Activated CD8-positive, alpha-beta memory T cell treated with anti-CD3 and anti-CD28 coated beads, Interleukin-2, amount 10 ng/mL, durations not matched to agents 7 days and 5 days (primary cell): Measurements from ENCODE around the gene SRSF2. TPM values are rescaled to one million over a fixed set of nuclear protein-coding genes. Genes with fewer than 3 reads are reported as not detected.

ENCODE experiments used
- ATAC-seq: fragments of 150-1000 bp; cut with Tn5 transposase; one replicate; pipeline ENCODE4 v1.10.0; 2021; ENCODE audit warnings: moderate library complexity
- CTCF ChIA-PET: fragments of 350-600 bp; sonication (Branson Sonifier 250); formaldehyde crosslinking; loops from one replicate; lab custom pipeline; 2021; ENCODE audit warnings: antibody characterized with exemption; lab: Charles Lee
- DNase-seq: peaks from one replicate; pipeline ENCODE4 v3.0.0-alpha.2; 2020
- H3K27ac Mint-ChIP-seq: one replicate; pipeline ENCODE4 v1.8.0; 2021; ENCODE audit warnings: mild to moderate bottlenecking, mixed read lengths
- H3K27me3 Mint-ChIP-seq: one replicate; pipeline ENCODE4 v1.8.0; 2021; ENCODE audit warnings: mixed read lengths
- H3K36me3 Mint-ChIP-seq: one replicate; pipeline ENCODE4 v1.8.0; 2021; ENCODE audit warnings: mild to moderate bottlenecking, mixed read lengths
- H3K4me1 Mint-ChIP-seq: one replicate; pipeline ENCODE4 v1.8.0; 2021; ENCODE audit warnings: mixed read lengths
- H3K4me3 Mint-ChIP-seq: one replicate; pipeline ENCODE4 v1.8.0; 2021; ENCODE audit warnings: mild to moderate bottlenecking, moderate library complexity, mixed read lengths
- H3K9me3 Mint-ChIP-seq: one replicate; pipeline ENCODE4 v1.8.0; 2022; ENCODE audit warnings: low read depth, mixed read lengths
- microRNA-seq: library from miRNA; unstranded; fragments of <30 nt; microRNA quantifications from one replicate; pipeline ENCODE4 v1.2.0, GENCODE V29; 2022
- total RNA-seq, 2 experiments: library from RNA; stranded (reverse); gene quantifications; one replicate each; pipeline ENCODE4 v1.2.3, GENCODE V29; 2021

Gene SRSF2
- total RNA-seq, 2 experiments from 2014 or later, result 443 to 471 TPM

GRCh38 chr17:76688165-76688622, 48.9 kb downstream of the SRSF2 start:
- ATAC-seq, result no peak
- no peaks in the 10 kb centered on the region for H3K27me3 Mint-ChIP-seq
- no peaks in the 10 kb centered on the region for H3K9me3 Mint-ChIP-seq
- no peak for DNase-seq
- no peak overlapping the region for H3K4me3 Mint-ChIP-seq
- CTCF ChIA-PET, result interaction anchor here (0.7 to 1.0 kb wide), 2 partner anchors 34 to 64 kb away, joined by 3 read pairs; no protein-coding TSS in a partner anchor
- no peak overlapping the region for H3K27ac Mint-ChIP-seq
- H3K36me3 Mint-ChIP-seq, result no peaks in the 10 kb centered on the region
- no peaks in the 10 kb centered on the region for H3K4me1 Mint-ChIP-seq

DNA sequence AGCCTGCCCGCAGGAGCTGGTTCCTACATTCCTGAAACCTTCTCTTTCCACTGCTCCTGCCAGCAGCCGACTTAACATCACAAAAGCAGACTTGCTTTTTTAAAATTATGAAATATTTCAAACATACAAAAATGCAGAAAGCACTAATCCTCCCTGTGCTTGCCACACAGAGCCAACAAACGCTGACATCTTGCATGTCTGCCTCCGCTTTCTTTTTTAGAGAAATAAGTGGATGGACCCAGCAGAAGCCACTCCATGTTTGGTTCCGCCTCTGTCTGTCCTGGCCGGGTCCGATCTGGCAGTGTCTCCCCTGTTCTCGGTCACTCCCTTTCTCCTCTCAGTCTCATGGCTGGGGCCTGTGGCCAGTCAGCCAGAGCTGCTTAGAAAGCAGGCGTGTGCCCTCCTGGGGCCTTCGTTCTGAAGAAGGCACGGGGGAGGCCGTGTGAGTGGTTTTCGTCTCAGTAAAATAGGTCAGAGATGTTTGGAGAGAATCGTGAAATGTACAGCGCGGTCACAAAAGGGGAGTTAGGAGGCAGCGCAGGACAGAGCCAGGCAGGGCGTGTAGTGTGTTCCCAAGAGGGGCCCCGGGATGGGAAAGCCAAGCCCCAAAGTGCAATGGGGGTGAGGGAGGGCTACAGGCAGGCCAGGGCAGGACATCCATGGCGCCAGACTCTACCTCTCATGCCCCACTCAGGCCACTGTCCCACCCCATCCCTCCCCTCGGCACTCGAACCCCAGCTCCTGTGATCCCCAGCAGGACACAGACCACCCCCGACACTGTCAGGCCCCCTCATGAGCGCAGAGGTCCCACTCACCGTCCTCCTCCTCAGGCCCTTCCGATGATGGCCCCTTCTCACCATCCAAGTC, 49.6 kb downstream of the SRSF2 start:
- H3K36me3 Mint-ChIP-seq, result no peaks in the 10 kb centered on the region
- ATAC-seq, result no peak
- no peaks in the 10 kb centered on the region for H3K9me3 Mint-ChIP-seq
- no peak overlapping the region for H3K27ac Mint-ChIP-seq
- CTCF ChIA-PET, result no interaction called here
- DNase-seq, result no peak
- H3K4me1 Mint-ChIP-seq, result peaks cover 3% of the 10 kb centered on the region
- H3K4me3 Mint-ChIP-seq, result no peak overlapping the region
- H3K27me3 Mint-ChIP-seq, result no peaks in the 10 kb centered on the region

- H3K27ac Mint-ChIP-seq, result no peak overlapping the region
- no peak for ATAC-seq
- H3K4me1 Mint-ChIP-seq, result peaks cover 8% of the 10 kb centered on the region
- CTCF ChIA-PET, result interaction anchor here (0.7 to 1.8 kb wide), 2 partner anchors 15 to 27 kb away, joined by 3 to 4 read pairs; no protein-coding TSS in a partner anchor
- H3K36me3 Mint-ChIP-seq, result no peaks in the 10 kb centered on the region
- DNase-seq, result no peak
- H3K27me3 Mint-ChIP-seq, result no peaks in the 10 kb centered on the region
- no peak overlapping the region for H3K4me3 Mint-ChIP-seq
- H3K9me3 Mint-ChIP-seq, result no peaks in the 10 kb centered on the region
Observed at GRCh38 chr17:76686538-76687297, 50.4 kb downstream of the SRSF2 start.

DNA sequence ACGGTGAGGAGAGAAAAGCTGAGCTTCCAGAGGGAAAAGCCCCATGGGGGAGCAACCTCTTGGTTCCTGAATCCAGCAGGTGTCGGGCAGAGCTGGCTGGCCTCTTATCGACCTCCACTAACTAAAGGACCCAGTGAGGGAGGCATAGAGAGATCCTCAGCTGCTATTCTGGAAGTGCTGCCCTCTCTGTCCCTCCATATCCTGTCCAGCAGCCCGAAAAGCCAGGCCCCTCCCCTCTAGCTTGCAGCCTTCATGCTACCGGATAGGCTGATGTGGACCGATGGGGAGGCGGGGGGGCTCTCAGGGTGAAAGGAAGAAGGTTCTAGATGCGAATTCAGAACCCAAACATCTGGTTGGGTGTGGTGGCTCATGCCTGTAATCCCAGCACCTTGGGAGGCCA, 51.3 kb downstream of the SRSF2 start:
- Mint-ChIP-seq H3K27me3 (no peaks in the 10 kb centered on the region), H3K36me3 (no peaks in the 10 kb centered on the region), H3K27ac (no peak overlapping the region), H3K4me1 (peaks cover 12% of the 10 kb centered on the region), H3K4me3 (no peak overlapping the region), H3K9me3 (no peaks in the 10 kb centered on the region)
- DNase-seq (no peak), ATAC-seq (no peak)
- CTCF ChIA-PET, result interaction anchor here (0.6 to 1.8 kb wide), 4 partner anchors 13 to 62 kb away, joined by 3 to 9 read pairs (median 4); no protein-coding TSS in a partner anchor

GRCh38 chr17:76685366-76685765, 51.8 kb downstream of the SRSF2 start:
- peaks cover 12% of the 10 kb centered on the region for H3K4me1 Mint-ChIP-seq
- no peak overlapping the region for H3K4me3 Mint-ChIP-seq
- CTCF ChIA-PET, result interaction anchor here (0.6 to 1.8 kb wide), 4 partner anchors 14 to 61 kb away, joined by 3 to 9 read pairs (median 4); no protein-coding TSS in a partner anchor
- H3K27me3 Mint-ChIP-seq, result no peaks in the 10 kb centered on the region
- ATAC-seq (no peak), DNase-seq (no peak)
- no peaks in the 10 kb centered on the region for H3K9me3 Mint-ChIP-seq
- no peaks in the 10 kb centered on the region for H3K36me3 Mint-ChIP-seq
- H3K27ac Mint-ChIP-seq, result no peak overlapping the region

- no peak for ATAC-seq
- Mint-ChIP-seq H3K4me1 (peaks cover 12% of the 10 kb centered on the region), H3K36me3 (no peaks in the 10 kb centered on the region), H3K27ac (no peak overlapping the region), H3K4me3 (no peak overlapping the region), H3K9me3 (no peaks in the 10 kb centered on the region), H3K27me3 (no peaks in the 10 kb centered on the region)
- no peak for DNase-seq
- CTCF ChIA-PET, result interaction anchor here (0.8 to 1.8 kb wide), 3 partner anchors 13 to 61 kb away, joined by 3 to 4 read pairs (median 4); no protein-coding TSS in a partner anchor
Observed at GRCh38 chr17:76684756-76685155, 52.4 kb downstream of the SRSF2 start.

Small RNA genes lying within 50 kb of the gene (microRNA-seq; reads per million reads assigned to microRNA genes)
- gene MIR636, result 6.4 reads per million, percentile 18 among the genes with 10 or more reads in this experiment

Other genes starting within 250 kb of the SRSF2 start
- gene RHBDF2, start 235.9 kb downstream of the SRSF2 start, total RNA-seq, result 10 to 100 TPM; 29.6 to 42.1 TPM
- gene CYGB, start 199.6 kb downstream of the SRSF2 start, total RNA-seq, result not detected
- not detected for gene PRCD, start 197.3 kb downstream of the SRSF2 start, total RNA-seq
- not detected for gene ST6GALNAC2, start 151.5 kb downstream of the SRSF2 start, total RNA-seq
- not detected for gene ST6GALNAC1, start 93.6 kb downstream of the SRSF2 start, total RNA-seq
- gene MXRA7, start 26.4 kb downstream of the SRSF2 start, total RNA-seq, result 10 to 100 TPM; 29.8 to 32.0 TPM
- 10 to 100 TPM; 60.6 to 72.8 TPM for gene JMJD6, start 10.7 kb downstream of the SRSF2 start, total RNA-seq
- gene METTL23, start 10.5 kb downstream of the SRSF2 start, total RNA-seq, result 10 to 100 TPM; 40.3 to 42.1 TPM
- gene MFSD11, start 788 bp upstream of the SRSF2 start, total RNA-seq, result 10 to 100 TPM; 22.6 to 26.8 TPM
- under 1 TPM; 0.18 to 0.68 TPM for gene MGAT5B, start 131.1 kb upstream of the SRSF2 start, total RNA-seq